Ascending aorta (tissue), 2 donors: ENCODE results near the gene ELANE. TPM values are rescaled to one million over a fixed set of nuclear protein-coding genes. Genes with fewer than 3 reads are reported as not detected.
"Not testable (repeated sequence)": the region's sequence is repeated elsewhere in the genome, so short reads cannot be mapped to it uniquely, and the experiment has no call there.

ENCODE experiments used
- DNase-seq, 2 donors: peaks; one replicate each; pipeline ENCODE4 v3.0.0-alpha.2; 2019; ENCODE audit warnings: low spot score in 2 of 2
- H3K27ac ChIP-seq, 2 donors: fragments of 200-600 bp; sonication (generic); one replicate each; pipeline ENCODE4 v1.5.1; 2016 to 2017; ENCODE audit warnings: mild to moderate bottlenecking in 1 of 2
- H3K27me3 ChIP-seq: fragments of 200-600 bp; sonication (generic); one replicate; pipeline ENCODE4 v1.5.1; 2017
- H3K36me3 ChIP-seq, 2 donors: fragments of 200-600 bp; sonication (generic); one replicate each; pipeline ENCODE4 v1.5.1; 2016
- H3K4me1 ChIP-seq, 2 donors: fragments of 200-600 bp; sonication (generic); one replicate each; pipeline ENCODE4 v1.5.1; 2016 to 2017; ENCODE audit warnings: mild to moderate bottlenecking in 1 of 2
- H3K4me3 ChIP-seq, 2 donors: fragments of 200-600 bp; sonication (generic); one replicate each; pipeline ENCODE4 v1.5.1; 2016 to 2017; ENCODE audit warnings: mild to moderate bottlenecking in 1 of 2
- H3K9me3 ChIP-seq, 2 donors: fragments of 200-600 bp; sonication (generic); one replicate each; pipeline ENCODE4 v1.5.1; 2016
- CTCF ChIP-seq, 3 experiments: fragments of 200-600 bp in 2 of 3; fragments of 450-650 bp in 1 of 3; sonication (generic) in 2 of 3; IDR thresholded peaks; one replicate each; pipeline ENCODE4 v1.5.1; 2016 to 2019; ENCODE audit warnings: antibody characterized with exemption in 3 of 3, mild to moderate bottlenecking in 1 of 3, moderate library complexity in 1 of 3
- intact Hi-C: fragments of 100-400 bp; cut with DNase I; formaldehyde crosslinking; loops from one replicate; pipeline ENCODE4 v1.15.1; 2023
- total RNA-seq: library from RNA; depleted of rRNA; stranded (reverse); fragments of >200 nt; gene quantifications from one replicate; pipeline ENCODE4 v1.1.0, GENCODE V29; 2016

The ELANE gene
- total RNA-seq, 1 donor from 2014 or later, result not detected

- no peak for DNase-seq
- H3K9me3 ChIP-seq, result no peaks in the 10 kb centered on the region
- no peak overlapping the region for H3K4me3 ChIP-seq
- H3K36me3 ChIP-seq, result peaks cover 37 to 48% of the 10 kb centered on the region in 2 donors
- H3K27me3 ChIP-seq, result no peaks in the 10 kb centered on the region
- no peaks in the 10 kb centered on the region for H3K4me1 ChIP-seq
- intact Hi-C loops, result no loop called here
- no peak for TF ChIP-seq CTCF (IDR thresholded peaks at IDR 0.05)
- no peak overlapping the region for H3K27ac ChIP-seq
Measured at GRCh38 chr19:813219-814151, 38.6 kb upstream of the ELANE start.

GRCh38 chr19:814152-815078 lies 37.7 kb upstream of the ELANE start:
- no peak for DNase-seq

GRCh38 chr19:815079-815774 lies 36.9 kb upstream of the ELANE start:
- Histone ChIP-seq H3K4me3 (no peak overlapping the region), H3K4me1 (no peaks in the 10 kb centered on the region), H3K27me3 (no peaks in the 10 kb centered on the region), H3K27ac (no peak overlapping the region), H3K9me3 (no peaks in the 10 kb centered on the region), H3K36me3 (peaks cover 20 to 31% of the 10 kb centered on the region in 2 donors)
- no peak for DNase-seq
- TF ChIP-seq CTCF (IDR thresholded peaks at IDR 0.05), result no peak
- intact Hi-C loops, result no loop called here

More at GRCh38 chr19:814152-815078, 37.7 kb upstream of the ELANE start:
- no peak for TF ChIP-seq CTCF (IDR thresholded peaks at IDR 0.05)
- Histone ChIP-seq H3K27me3 (no peaks in the 10 kb centered on the region), H3K36me3 (peaks cover 28 to 39% of the 10 kb centered on the region in 2 donors), H3K27ac (no peak overlapping the region), H3K4me1 (no peaks in the 10 kb centered on the region), H3K4me3 (no peak overlapping the region), H3K9me3 (no peaks in the 10 kb centered on the region)
- intact Hi-C loops, result no loop called here

- Histone ChIP-seq H3K9me3 (no peaks in the 10 kb centered on the region), H3K27me3 (peaks cover 1% of the 10 kb centered on the region), H3K4me1 (no peaks in the 10 kb centered on the region), H3K27ac (no peak overlapping the region), H3K4me3 (no peak overlapping the region), H3K36me3 (peaks cover 13 to 23% of the 10 kb centered on the region in 2 donors)
- no peak for DNase-seq
- intact Hi-C loops, result no loop called here
- TF ChIP-seq CTCF (IDR thresholded peaks at IDR 0.05), result no peak
Measured at GRCh38 chr19:815775-816499, 36.2 kb upstream of the ELANE start.

GRCh38 chr19:816500-816857 lies 35.6 kb upstream of the ELANE start:
- no peak overlapping the region for H3K27ac ChIP-seq
- H3K9me3 ChIP-seq, result no peaks in the 10 kb centered on the region
- H3K27me3 ChIP-seq, result peaks cover 7% of the 10 kb centered on the region
- DNase-seq, result no peak
- H3K4me1 ChIP-seq, result peaks cover 3% of the 10 kb centered on the region in 2 donors
- TF ChIP-seq CTCF (IDR thresholded peaks at IDR 0.05), result no peak
- H3K4me3 ChIP-seq, result no peak overlapping the region
- intact Hi-C loops, result no loop called here
- peaks cover 8 to 18% of the 10 kb centered on the region in 2 donors for H3K36me3 ChIP-seq

GRCh38 chr19:820212-820611 lies 31.9 kb upstream of the ELANE start:
- intact Hi-C loops, H3K4me1 ChIP-seq, H3K4me3 ChIP-seq, H3K36me3 ChIP-seq, H3K9me3 ChIP-seq, H3K27ac ChIP-seq, DNase-seq: not testable (repeated sequence)
- peaks cover 23% of the 10 kb centered on the region for H3K27me3 ChIP-seq
